GM21423 (cell line): Measurements from ENCODE around the gene C11orf86.

Experiments used
- ATAC-seq: cut with Tn5 transposase; IDR thresholded peaks from one replicate; pipeline ENCODE4 v1.9.1; 2021; ENCODE audit warnings: mild to moderate bottlenecking, moderate library complexity; ENCODE audit not compliant: unreplicated experiment

Gene C11orf86

DNA sequence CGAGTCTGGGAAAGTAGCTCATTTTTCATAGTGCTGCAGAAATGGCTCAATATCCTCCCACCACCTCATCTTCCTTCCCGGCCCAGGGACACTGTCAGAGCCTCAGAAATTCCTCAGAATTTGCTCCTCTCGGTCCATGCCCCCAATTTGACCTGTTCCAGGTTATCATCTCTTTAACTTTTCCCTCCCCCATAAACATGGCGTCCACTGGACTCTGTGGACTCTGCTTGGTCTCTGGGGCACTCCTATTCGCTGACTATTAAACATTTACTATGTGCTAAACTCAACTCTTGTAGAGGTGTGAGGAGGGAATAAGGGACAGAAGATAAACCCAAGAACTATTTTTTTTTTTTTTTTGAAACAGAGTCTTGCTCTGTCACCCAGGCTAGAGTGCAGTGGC lies 8.8 kb upstream of the C11orf86 start:
- ATAC-seq, result no peak

DNA sequence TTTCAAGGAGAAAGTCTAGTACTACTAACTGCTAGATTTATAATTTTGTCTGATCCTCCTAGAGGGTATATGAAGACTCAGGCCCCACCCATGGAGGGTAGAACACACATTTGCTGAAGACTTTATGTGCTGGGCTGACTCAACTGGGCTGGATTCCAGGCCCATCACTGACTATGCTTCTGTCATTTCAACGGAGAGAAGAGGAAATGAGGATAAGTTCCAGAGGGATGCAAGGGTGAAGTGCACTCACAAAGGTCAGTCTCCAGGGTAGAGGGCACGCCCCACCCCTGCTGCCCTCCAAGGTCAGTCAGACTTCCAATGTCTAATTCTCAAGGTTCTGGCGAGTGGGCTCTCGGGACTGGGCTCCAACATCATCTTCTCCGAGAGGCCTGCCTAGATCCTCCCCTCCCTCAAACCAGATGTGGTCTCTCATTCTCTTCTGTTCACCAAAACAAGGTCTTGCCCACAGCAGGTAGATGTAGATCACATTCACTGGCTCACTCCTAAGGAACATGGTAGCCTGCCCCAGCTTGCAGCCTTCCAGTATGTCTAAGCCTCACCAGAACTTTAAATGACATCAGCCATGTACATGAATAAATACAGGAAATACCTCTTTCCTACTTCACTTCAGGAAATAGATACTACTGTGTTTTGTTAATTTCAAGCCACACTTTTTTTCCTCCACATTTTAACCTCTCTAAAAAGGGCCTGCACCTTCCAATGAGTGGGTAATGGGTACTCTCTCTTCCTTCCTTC lies 7.3 kb upstream of the C11orf86 start:
- no peak for ATAC-seq

DNA sequence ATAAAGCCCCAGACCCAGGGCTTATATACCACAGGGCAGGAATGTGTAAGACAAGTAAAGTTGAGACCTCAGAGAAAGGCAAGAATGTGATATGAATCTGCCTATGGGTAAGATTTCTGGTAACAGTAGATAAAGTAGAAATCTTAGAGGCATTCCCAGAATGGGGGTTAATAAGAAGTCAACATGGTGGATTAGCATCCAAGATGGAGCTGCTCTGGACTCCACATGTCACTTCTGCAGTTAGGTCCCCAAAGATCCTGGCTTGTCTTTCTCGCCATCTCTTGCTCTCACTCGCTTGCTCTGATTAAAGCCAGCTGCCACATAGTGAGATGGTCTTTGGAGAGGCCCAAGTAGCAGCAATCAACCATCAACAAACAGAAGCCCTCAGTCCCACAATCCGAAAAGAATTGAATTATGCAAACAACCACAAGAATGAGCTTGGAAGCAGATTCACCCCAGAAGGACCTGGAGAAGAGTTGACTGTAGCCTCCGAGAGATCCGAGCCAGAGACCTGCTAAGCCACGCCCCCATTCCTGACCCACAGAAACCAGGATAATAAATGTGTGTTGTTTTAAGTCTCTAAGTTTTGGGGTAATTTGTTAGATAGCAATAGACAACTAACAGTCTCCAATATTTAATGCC lies 5.4 kb upstream of the C11orf86 start:
- ATAC-seq, result no peak

GRCh38 chr11:66970371-66970806 lies 4.7 kb upstream of the C11orf86 start:
- no peak for ATAC-seq

DNA sequence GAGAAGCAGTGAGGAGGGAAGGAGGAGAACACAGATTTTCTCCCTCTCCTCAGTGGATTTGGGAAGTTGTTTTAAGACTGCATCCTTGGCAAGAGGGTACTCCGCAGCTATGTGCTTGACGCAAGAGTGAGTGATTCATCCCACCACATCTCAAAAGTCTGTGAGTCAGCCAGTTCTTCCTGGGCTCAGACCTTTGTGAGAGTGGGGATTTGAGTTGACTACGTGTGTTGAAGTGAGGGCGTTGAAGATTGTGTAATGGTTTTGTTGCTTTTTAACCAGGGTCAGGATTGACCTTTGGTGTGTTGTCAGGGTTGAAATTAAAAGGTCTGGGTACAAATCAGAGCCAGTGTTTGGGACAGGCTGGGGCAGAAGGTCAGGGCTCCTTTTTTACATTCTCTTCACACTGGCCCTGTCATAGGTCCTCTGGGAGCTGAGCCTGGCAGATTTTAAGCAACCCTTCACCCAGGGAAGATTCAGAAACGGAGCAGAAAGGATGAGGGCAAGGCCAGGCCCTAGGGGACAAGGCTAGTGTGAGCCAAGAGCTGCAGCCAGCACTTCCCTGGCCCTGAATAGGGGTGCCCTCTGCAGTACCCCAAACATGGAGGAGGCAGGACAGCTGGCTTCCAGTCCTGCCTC lies 4.2 kb upstream of the C11orf86 start:
- ATAC-seq, result no peak

DNA sequence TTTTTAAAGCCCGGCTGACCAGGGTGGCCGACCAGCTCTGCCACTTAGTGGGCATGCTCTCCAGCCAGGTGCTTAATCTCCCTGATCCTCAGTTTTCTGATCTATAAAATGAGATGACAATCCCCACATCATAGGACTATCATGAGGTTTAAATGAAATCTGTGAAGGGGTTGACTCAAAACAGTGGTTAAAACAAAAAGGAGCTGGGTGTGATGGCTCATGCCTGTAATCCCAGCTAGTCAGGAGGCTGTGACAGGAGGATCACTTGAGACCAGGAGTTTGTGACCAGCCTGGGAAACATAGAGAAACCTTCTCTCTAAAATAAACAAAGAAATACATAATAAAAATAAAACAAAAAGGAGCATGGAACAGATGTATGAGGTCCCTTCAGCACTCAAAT lies 3.6 kb upstream of the C11orf86 start:
- ATAC-seq, result no peak

DNA sequence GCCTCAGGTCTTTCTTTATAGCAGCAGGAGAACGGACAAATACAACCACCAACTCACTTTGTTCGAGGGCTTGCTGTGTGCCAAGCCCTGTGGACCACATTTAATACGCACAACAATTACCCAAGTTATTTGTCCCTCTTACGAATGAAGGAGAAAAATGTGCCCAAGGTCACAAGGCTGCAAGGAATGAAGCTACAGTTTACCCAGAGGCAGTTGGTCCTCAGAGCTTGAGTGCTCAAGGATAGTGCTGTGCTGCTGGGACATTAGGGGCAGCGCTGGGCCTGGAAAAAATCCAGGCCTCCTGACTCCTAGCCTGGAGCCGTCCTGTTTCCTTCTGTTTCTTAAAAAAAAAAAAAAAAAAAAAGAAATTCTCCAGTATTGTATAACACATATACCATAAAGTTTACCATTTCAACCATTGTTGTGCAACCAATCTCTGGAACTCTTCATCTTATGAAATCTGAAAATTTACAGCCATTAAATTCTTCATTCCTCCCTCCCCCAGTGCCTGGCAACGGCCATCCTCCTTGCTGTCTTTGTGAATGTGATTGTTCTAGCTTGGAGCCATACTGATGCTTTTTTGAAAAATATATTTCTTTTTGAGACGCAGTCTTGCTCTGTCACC lies 1.0 kb upstream of the C11orf86 start:
- no peak for ATAC-seq

- ATAC-seq, result no peak
Observed at GRCh38 chr11:66975405-66976027, 412 bp downstream of the C11orf86 start.

DNA sequence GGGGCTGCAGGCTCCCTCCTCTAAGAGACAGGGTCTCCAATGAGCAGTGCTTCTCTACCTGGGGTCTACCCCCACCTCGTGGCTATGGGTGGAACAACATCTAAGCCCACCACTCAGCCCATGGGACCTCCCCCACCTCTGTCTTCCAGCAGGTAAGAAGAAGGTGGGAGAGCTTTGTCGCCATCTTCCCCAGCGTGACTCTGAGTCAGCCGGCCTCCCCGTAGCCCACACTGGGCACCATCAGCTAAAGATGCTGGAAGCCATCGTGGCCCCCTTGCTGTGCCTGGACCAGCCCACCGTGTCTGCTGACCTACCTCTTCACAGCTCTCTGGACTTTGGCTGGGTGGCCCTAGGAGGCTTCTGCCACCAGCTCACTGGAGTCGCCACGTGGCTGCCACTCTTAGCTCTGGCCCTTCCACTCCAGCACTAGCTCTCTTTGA lies 944 bp downstream of the C11orf86 start:
- no peak for ATAC-seq

DNA sequence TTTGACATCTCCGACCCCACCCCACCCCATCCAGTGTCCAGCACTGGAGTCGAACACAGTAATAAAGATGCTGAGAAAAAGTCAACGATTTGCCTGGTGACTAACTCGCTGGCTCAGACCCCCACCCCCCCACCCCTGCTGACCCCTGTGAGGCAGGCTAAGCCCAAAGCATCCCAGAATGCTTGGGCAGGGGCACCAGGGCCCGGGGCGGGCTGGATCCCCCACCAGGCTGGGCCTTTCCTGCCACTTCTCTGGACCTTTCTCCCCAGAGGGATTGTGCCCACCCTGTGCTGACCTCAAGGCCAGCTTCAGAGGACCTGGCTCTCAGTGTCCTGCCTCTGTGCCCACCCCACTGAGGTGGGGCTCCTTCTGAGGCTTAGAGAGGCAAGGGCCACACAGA lies 1.8 kb downstream of the C11orf86 start:
- no peak for ATAC-seq

DNA sequence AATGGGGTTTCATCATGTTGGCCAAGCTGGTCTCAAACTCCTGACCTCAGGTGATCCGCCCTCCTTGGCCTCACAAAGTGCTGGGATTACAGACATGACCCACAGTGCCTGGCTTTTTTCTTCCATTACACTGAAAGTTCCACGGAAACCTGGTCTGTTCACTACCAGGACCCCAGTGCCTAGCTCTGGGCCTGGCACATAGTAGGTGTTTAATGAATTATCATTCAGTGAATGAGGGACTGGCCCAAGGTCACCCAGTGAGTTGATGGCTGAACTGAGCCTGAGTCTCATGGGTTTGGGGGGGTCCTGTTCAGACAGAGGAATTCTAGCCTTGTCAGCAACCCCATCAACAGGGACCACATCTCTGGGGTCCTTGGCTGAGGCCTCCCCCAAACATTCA lies 3.1 kb downstream of the C11orf86 start:
- no peak for ATAC-seq

GRCh38 chr11:66978717-66979116 lies 3.6 kb downstream of the C11orf86 start:
- no peak for ATAC-seq

- no peak for ATAC-seq
Observed at GRCh38 chr11:66979336-66979980, 4.4 kb downstream of the C11orf86 start.

GRCh38 chr11:66981976-66982578 lies 7.0 kb downstream of the C11orf86 start:
- no peak for ATAC-seq

DNA sequence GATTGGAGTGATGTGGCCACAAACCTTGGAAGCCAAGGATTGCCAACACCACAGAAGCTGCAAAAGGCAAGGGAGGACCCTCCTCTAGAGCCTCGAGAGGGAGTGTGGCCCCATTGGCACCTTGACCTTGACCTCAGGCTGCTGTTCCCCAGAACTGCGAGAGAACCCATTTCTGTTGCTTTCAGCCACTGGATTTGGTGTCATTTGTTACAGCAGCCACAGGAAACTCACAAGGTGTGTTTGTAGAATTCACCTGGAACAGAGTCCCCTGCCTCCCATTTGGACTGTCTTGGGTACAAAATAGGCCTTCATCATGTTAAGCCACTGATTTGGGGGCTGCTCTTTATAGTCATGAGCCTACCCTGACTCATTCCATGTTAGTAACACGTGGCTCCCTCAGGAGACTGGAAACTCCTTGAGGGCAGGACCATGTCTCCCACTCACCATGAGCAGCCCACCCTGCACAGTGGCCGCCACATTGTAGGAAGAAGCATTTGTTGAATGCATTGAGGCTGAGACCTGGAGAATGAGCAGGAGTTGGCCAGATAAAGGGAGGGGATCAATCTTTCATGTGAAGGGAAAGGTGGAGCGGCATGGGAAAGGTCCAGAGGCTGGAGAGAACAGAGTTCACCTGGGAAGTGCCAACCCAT lies 8.3 kb downstream of the C11orf86 start:
- ATAC-seq, result no peak

DNA sequence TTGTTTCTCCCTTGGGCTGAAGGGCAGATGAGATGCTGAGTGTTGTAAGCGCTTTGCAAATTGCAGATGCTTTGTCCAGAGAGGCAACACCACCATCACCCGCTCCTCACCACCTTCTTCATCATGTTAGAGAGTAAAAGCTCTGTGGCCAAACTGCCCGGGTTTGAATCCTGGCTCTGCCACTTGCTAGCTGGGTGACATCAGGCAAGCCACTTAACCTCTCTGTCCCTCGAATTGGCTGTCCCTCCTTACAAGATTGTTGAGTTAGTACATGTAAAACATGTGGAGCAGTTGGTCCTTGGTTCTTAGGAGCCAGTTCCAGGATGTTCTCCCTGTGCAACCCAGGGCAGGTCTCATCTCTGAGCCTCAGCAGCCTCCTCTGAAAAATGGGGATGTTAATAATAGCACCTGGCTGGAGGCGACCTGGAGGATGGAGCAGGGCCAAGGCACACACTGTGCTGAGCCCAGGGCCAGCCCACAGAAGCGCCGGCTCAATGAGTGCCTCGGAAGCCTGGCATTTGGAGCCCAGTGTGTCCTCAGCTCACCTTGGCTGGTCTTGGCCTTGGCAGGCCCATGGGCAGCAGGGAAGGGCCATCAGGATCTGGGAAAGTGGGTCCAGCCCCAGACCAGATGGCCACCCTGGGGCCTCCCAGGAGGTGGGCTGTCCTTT lies 10.5 kb downstream of the C11orf86 start:
- no peak for ATAC-seq

DNA sequence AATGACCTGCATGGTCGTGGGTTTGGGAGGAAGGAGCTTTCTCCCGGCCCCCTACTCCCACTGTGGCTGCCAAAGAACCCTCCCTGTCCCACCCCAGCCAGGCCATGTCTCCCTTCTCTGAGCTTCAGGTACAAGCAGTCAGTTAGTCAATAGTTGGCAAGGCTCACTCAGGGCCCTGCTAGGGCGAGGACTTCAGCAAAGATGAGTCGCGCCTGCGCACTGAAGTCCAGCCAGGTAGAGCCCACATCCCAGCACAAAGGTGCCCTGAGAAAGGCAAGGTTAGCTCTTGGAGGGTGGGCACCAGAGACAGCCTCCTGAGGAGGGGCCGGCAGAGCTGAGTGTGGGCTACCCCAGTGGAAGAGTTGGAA lies 11.1 kb downstream of the C11orf86 start:
- ATAC-seq, result no peak

DNA sequence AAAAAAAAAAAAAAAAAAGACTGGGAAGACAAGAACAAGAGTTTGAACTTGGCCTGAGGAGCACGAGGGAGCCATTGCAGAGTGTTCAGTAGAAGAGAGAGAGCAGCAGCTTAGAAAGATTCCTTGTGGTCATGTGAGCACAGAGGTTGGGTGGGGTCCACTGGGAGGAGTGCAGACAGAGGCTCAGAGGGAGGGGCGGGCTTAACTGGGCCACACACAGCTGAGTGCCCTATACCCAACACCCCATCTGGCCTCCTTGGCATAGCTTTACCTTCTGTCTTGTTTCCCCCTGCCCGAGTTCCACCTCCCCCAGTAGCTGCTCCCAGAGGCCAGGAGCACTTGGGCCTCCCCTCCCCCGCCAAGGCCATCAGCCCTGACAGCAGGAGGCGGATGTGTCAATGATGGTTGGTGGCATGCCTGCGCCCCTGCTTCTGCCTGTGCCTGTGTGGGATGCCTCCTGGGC lies 12.1 kb downstream of the C11orf86 start:
- ATAC-seq, result no peak
